Activated CD4-positive, CD25-positive, alpha-beta regulatory T cell treated with anti-CD3 and anti-CD28 coated beads, Interleukin-2, amount 50 U/mL, for 16 hours (primary cell): ENCODE results near the gene MINDY4B.

Experiments
- DNase-seq: peaks from one replicate; pipeline ENCODE4 v3.0.0-alpha.2; 2020; ENCODE audit warnings: low read depth, low spot score

Gene MINDY4B

DNA sequence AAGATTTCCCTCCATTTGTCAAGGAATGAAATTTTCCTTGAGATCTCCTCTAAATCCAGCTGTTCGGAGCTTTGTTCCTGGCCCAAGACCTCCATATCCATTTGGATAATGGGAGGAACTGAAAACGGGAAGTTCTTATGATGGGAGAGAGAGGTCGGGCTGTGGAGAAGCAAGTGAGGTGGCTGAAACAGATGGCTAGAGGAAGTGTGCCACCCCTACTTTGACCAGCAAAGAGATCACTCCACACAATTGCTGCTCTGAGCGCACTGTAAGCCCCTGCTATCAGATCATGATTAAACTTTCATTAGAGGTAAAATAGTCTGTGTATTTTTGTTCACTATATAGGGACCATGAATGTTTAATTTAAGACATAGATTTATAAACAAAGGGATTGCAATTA lies at the start of gene MINDY4B:
Gene MINDY4B (minus strand): TSS at position 101 of the 400 bp plus-strand sequence. CDS start 0 bp downstream, at position 101.
- no peak for DNase-seq

- no peak for DNase-seq
These were observed 46.7 kb upstream of the MINDY4B start for GRCh38 chr3:150951923-150952322.

DNA sequence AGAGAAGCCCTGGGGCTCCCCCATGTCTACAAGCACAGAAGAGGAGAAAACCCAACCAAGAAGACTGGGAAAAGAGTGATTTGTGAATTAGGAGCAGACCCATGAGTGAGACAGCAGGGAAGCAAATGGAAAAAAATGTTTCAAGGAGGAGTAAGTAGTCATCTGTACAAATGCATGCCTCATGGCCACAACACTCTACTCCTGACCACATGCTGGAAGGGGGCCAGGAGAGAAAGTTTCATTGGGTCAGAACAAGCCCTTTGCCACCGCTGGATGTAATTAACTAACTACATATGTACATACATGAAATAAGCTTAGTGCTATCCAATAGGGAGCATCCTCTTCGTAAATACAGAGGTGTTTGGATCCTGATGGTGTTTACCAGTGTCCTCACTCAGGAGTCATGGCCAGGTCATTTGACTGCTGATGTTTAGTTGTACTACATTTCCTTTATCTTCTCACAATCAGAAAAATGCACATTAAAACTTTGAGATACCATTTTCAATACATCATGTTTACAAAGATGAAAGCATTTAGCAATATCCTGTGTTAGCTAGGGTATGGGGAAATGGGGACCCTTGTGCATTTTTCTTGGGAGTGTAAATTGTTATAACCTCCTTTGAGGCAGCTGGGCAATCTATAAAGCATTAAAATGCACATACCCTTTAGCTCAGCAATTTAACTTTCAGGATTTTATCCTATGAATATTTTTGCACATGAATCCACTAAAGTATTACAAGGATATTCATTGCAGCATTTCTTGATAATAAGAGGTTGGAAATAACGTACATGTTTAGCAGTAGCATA lies 40.2 kb upstream of the MINDY4B start:
- DNase-seq: no peak

DNA sequence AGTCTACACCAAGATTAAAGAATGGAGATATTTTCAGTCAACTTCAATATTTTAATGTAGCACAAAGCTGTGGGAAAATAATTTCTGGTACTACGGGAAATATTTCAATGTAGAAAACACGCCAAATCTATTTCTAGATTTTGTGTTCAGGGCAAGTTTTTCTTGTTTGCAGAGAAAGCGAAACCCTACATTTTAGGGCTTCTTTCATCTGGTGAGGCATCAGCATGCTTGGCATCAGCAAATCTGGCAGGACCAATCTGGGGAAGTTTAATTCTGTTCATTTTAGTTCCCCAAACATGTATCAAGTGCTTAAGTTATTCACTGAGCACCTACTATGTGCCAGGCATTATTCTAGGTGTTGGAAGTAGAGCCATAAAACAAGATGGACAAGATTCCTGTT lies 37.0 kb upstream of the MINDY4B start:
- no peak for DNase-seq

DNA sequence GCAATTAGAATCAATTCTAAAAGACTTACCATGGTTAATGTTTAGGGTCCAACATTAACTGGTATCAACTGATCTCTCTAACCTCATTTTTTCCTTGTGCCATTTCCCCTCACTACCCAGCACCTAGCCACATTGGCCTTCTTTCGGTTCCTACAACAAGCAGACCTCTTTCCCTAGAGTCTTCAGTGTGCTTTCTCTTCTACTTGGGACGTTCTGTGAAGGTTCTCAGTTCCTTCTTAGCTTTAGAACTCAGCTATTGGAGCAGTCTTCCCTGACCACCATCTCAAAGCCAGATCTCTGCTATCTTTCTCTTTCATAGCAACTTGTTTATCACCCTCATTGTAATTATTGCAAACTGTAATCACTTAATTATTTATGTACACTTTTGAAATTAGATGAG lies 31.5 kb upstream of the MINDY4B start:
- no peak for DNase-seq

GRCh38 chr3:150933473-150933995 lies 28.3 kb upstream of the MINDY4B start:
- no peak for DNase-seq

DNA sequence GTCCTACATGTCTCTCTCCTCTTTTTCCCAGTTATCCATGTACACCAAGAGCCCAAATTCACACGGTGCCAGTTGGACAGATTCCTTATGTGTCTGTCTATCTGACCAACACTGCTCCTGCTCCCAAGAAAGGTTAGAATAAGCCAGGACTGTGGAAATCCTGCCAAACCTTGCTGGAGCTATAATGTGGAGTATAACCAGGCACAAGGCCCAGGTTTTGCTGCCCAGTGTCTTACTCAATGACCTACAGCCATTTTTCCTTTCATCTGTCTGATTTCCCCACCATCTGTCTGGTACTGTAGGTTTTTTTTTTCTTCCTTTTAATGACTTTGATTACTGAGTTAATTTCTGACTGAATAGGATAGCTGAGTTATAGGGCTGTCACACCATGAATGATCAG lies 26.5 kb upstream of the MINDY4B start:
- DNase-seq: no peak

GRCh38 chr3:150930839-150931238 lies 25.6 kb upstream of the MINDY4B start:
- DNase-seq: no peak

- DNase-seq: no peak
These were observed 23.0 kb upstream of the MINDY4B start for GRCh38 chr3:150928234-150928633.

DNA sequence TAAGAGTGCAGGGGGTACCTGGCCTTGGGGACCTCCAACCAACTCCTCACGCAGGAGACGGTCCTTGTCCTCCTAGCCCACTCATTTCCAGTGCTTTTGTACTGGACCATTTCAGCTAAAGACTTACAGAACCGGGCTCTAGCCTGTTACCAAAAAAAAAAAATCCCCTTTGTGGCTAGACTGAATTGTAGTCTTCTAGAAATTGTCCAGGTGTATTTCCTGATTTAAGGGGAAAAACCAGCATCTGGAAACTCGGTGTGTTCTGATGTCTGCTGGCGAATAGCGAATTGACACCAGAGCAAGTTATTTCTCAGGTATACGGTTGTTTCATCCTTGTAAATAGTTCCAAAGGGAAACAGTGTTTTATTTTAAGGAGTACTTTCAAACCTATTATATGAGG lies 21.1 kb upstream of the MINDY4B start:
- DNase-seq: no peak

DNA sequence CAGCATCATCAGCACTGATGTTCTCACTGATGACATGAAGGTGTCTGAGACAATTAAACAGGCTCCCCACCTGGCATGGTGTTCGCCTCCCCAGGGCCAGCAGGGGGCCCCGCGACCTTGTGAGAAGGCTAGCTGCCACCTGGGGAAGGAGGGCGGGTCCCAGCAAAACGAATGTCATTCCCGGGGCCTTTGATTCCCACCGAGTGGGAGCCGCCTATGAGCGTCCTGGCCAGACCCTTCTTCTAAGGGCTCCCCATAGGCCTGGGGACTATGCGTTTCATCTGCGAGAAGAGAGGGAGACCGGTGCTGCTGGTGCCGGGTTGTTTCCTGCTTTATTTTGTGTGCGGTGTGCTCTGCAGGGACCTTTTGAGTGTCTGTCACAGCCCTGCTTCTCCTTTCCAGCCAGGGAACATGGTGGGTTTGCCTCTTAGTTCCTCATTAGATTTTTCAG lies 20.5 kb upstream of the MINDY4B start:
- DNase-seq: peak; percentile 4

DNA sequence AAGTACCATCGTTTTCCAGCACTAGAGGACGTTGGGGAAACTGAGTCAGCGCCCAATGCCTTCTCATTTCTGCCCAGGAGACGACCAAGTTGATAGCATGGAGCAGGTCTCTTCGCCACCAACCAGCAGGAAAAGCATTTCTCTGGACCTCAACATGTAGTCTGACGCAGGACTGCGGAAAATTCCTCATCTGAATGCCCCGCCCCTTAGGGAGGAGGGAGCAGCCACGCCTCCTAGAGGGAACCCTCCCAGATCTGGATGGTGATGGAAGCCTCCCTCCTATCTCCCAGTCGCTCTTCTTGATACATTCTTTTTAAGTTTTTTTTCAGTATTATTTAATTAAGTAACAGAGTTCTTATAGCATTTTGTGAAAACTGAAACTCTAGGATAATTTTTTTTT lies 17.4 kb upstream of the MINDY4B start:
- DNase-seq: no peak

GRCh38 chr3:150921209-150921608 lies 16.0 kb upstream of the MINDY4B start:
- no peak for DNase-seq

DNA sequence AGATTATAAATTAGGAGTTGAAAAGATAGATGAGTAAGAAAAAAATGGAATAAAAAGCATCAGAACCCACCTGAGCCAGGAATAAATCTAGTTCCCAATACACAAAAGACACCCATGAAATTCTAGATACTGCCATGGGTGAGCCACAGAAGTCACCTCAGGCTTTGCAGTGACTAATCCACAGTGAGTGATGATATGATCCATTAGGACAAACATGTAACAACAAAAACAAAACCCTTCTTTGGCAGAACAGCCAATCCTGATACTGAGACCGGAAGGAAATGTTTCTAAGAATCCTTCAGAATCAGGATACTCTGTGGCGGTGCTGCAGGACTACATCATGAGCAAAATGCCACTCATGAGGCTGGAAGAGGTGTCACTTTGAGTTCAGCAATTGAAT lies 15.0 kb upstream of the MINDY4B start:
- no peak for DNase-seq

GRCh38 chr3:150917951-150918350 lies 12.7 kb upstream of the MINDY4B start:
- DNase-seq: no peak

DNA sequence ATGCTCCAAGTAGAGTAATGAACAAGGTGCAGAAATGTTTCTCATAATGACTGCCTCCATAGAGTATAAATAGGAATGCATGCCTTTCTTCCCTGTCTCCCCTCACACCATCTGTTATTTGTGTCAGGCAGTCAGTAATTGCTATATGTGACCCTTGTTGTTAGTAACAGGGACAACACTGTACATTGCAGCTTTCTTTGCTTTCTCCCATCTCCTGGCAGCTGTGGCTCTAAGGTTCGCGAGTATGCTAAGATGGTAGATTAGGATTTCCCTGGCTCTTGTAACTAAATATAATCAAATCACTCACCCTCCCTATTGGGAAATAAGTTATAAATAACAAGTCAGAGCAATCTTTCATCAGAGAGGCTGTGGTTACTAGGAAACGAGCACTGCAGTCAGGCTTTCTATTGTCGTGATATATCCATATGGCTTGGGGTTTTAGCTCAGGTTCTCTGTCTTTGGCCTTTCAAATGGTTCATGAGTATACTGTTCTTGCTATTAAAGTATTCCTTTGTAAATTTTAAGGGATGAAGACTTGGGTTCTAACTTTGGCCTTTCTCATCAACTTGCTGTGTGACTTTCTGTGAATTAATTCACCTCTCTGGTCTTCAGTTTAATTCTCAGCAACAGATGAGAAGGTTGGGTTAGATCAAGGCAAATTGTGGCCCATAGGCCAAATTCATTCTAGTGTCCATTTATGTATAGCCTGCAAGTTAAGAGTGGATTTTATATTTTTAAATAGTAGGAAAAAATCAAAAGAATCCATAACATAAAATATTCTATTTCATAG lies 8.1 kb upstream of the MINDY4B start:
- DNase-seq: no peak

DNA sequence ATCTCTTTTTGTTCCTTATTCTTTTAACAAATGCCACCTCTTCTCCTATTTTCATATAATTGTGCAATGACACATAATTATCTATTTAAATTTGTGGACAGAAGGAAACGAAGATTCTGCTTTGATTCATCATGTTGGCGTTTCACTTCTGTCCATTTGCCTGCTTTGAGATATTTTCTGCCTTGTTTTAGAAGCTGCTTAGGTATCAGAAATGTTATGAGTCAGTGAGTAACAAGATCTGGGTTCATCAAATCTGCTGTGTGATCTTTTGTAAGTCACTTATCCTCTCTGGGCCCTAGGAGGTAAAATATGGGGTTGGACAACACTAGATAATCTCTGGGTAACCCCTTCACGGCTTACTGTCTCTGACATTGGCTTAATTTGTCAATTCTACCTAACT lies 7.3 kb upstream of the MINDY4B start:
- DNase-seq: no peak

DNA sequence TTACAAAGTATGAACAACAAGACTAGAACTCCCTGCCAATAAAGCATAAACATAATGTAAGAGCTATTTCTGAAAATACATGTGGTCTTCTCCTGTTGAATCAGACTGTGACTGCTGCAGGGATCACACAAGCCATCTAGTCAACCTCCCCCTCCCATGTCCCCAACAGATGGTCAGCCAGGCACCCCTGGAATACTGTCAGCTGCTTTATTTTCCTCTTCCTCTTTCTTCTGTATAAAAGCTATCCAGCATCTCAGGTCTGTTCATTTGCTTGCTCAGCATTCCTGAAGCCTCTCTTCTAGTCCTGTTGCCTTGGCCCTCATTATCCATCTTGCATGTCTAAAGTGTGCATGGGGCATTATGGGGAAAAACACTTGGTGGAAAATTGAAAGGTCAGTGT lies 6.5 kb upstream of the MINDY4B start:
- no peak for DNase-seq

- no peak for DNase-seq
These were observed 1.2 kb upstream of the MINDY4B start for GRCh38 chr3:150906461-150906860.

DNA sequence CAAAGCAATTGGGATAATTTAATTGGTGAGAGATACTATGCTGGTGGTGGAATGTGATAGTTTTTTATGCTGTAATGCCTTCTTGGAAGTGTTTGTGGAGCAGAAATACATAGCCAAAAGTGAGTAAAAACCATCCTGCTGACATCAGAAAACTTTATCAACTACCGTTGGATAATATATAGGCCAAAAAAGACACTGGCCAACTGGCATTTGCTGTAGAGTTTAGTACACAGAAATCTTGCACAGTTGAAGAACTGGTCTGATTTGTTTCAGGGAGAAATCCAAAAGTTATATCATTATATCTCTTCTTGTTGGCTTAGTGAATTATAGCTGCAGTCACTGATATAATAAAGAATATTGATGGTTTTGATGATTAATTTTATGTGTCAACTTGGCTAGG lies 507 bp upstream of the MINDY4B start:
- DNase-seq: no peak

GRCh38 chr3:150902988-150903387 lies 2.3 kb downstream of the MINDY4B start:
- no peak for DNase-seq

- DNase-seq: no peak
These were observed 3.4 kb downstream of the MINDY4B start for GRCh38 chr3:150901793-150902192.

DNA sequence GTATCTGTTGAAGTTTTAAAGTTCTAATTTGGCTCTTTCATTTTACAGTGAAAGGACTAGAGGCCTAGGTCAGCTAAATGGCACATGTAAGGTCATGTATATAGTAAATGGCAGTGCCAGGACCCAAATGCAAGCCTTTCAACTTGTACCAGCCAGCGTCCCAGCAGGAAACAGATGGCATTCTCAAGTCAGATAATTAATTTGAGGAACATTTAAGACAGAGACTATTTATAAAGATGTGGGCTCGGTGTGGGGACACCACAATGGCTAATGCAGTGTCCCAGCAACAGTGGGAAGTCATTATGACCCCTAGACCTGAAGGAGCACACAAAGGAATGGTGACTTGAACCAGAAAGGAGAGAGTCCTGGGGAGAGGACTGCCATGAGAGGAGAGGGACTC lies 6.1 kb downstream of the MINDY4B start:
- DNase-seq: no peak
